Gastroesophageal sphincter (tissue), 4 donors: Measurements from ENCODE around the gene TANC1. TPM values are rescaled to one million over a fixed set of nuclear protein-coding genes. Genes with fewer than 3 reads are reported as not detected.

Source experiments
- ATAC-seq: fragments of 150-250 bp; one replicate; pipeline ENCODE4 v1.9.1; 2016; ENCODE audit warnings: mild to moderate bottlenecking, moderate library complexity
- H3K27ac ChIP-seq, 4 donors: fragments of 200-600 bp; sonication (generic) in 3 of 4; 1 replicate in 3 of 4; 2 replicates in 1 of 4; pipeline ENCODE4 v1.5.1; 2016 to 2019
- H3K27me3 ChIP-seq: fragments of 200-600 bp; sonication (generic); one replicate; pipeline ENCODE4 v1.5.1; 2019
- H3K36me3 ChIP-seq, 2 donors: fragments of 200-600 bp; sonication (generic); one replicate each; pipeline ENCODE4 v1.5.1; 2019; ENCODE audit warnings: control low read depth in 1 of 2
- H3K4me1 ChIP-seq, 3 donors: fragments of 200-600 bp; sonication (generic); 1 replicate in 2 of 3; 2 replicates in 1 of 3; pipeline ENCODE4 v1.5.1; 2016 to 2019; ENCODE audit warnings: control low read depth in 2 of 3
- H3K4me3 ChIP-seq, 2 donors: fragments of 200-600 bp; sonication (generic); one replicate each; pipeline ENCODE4 v1.5.1; 2019; ENCODE audit warnings: mild to moderate bottlenecking in 1 of 2, moderate library complexity in 1 of 2
- H3K9me3 ChIP-seq, 3 donors: fragments of 200-600 bp; sonication (generic); one replicate each; pipeline ENCODE4 v1.5.1; 2017 to 2019; ENCODE audit warnings: control low read depth in 2 of 3
- EP300 ChIP-seq: sonication (generic); formaldehyde crosslinking; IDR thresholded peaks from one replicate; pipeline ENCODE4 v1.6.1; 2017; ENCODE audit warnings: antibody characterized with exemption, mild to moderate bottlenecking
- POLR2A ChIP-seq, 2 donors: fragments of 450-650 bp; IDR thresholded peaks; one replicate each; pipeline ENCODE4 v1.6.1; 2017; ENCODE audit warnings: antibody characterized with exemption in 2 of 2, mild to moderate bottlenecking in 2 of 2, moderate library complexity in 1 of 2
- POLR2AphosphoS5 ChIP-seq: sonication (generic); formaldehyde crosslinking; IDR thresholded peaks from one replicate; pipeline ENCODE4 v1.6.1; 2017; ENCODE audit warnings: antibody characterized with exemption
- whole genome bisulfite sequencing, 2 donors: methylation state at CpG; one replicate each; pipeline ENCODE4 v1.1.5; 2018; ENCODE audit warnings: low coverage in 1 of 2; 5-methylcytosine and 5-hydroxymethylcytosine counted together
- total RNA-seq, 4 donors: library from RNA; depleted of rRNA; stranded (reverse); fragments of >200 nt; gene quantifications; one replicate each; pipeline ENCODE4 v1.1.0, GENCODE V29; 2016
- TF ChIP-seq, protein P1 (sequence below), 4 experiments: fragments of 200-600 bp in 2 of 4; fragments of 450-650 bp in 2 of 4; sonication (generic) in 1 of 4; IDR thresholded peaks; one replicate each; pipeline ENCODE4 v1.5.1; 2017 to 2019; ENCODE audit warnings: antibody characterized with exemption in 4 of 4, mild to moderate bottlenecking in 2 of 4, moderate library complexity in 2 of 4

TANC1 gene
- total RNA-seq, 4 donors from 2014 or later = 37.4 to 66.5 (median 46.0) TPM

- H3K9me3 ChIP-seq = no peaks in the 10 kb centered on the region
- H3K27me3 ChIP-seq = no peaks in the 10 kb centered on the region
- peaks cover 0 to 6% of the 10 kb centered on the region in 2 donors for H3K36me3 ChIP-seq
- no peak overlapping the region for H3K4me3 ChIP-seq
- peaks cover 0 to 64% (median 0%) of the 10 kb centered on the region in 3 donors for H3K4me1 ChIP-seq
- no peak for ATAC-seq
- TF ChIP-seq, protein P1, sequence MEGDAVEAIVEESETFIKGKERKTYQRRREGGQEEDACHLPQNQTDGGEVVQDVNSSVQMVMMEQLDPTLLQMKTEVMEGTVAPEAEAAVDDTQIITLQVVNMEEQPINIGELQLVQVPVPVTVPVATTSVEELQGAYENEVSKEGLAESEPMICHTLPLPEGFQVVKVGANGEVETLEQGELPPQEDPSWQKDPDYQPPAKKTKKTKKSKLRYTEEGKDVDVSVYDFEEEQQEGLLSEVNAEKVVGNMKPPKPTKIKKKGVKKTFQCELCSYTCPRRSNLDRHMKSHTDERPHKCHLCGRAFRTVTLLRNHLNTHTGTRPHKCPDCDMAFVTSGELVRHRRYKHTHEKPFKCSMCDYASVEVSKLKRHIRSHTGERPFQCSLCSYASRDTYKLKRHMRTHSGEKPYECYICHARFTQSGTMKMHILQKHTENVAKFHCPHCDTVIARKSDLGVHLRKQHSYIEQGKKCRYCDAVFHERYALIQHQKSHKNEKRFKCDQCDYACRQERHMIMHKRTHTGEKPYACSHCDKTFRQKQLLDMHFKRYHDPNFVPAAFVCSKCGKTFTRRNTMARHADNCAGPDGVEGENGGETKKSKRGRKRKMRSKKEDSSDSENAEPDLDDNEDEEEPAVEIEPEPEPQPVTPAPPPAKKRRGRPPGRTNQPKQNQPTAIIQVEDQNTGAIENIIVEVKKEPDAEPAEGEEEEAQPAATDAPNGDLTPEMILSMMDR (IDR thresholded peaks at IDR 0.05) = peak in 3 of 4 experiments; percentile 5 to 38 (median 19)
- TF ChIP-seq POLR2A (IDR thresholded peaks at IDR 0.05) (no peak), POLR2AphosphoS5 (no peak), EP300 (no peak)
- WGBS, 2 donors = 88 to 91% methylated on average over 4 of the region's 4 CpGs
- no peak overlapping the region for H3K27ac ChIP-seq
Observed at GRCh38 chr2:158996378-158996993, 28.0 kb downstream of the TANC1 start.

DNA sequence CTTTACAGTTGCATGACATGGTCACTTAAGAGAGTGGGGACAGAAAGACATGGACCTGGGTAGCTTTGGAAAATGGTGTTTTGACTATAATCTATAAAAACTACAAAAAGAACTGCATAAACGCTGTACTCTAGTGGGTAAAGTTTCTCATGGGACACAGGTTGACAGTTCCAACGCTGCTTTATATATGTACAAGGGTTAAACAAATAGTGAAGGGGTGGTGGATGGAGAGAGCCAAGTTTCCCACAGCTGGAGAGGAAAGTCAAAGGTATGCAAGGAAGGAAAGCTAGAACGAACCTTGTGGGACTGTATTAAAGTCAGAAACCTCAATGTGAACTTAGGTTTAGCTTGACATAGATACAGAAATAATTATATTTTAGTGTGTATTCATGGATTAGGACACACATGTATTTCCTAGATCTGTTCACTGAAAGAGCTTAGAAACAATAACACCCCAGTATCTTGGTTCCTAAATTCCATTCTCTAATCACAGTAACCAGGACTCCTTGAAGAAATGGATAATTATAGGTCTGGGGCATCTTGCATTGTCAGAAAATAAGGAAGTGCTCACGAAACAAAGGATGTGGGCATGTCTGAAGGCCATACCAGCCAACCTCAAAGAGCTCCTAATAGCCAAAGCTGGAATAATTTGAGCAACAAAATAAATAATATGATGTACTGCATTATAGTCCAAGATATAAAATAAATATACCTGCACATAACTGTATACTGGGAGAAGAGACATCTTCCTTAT, 28.8 kb downstream of the TANC1 start:
- Histone ChIP-seq H3K36me3 (peaks cover 0 to 10% of the 10 kb centered on the region in 2 donors), H3K4me3 (no peak overlapping the region), H3K27ac (no peak overlapping the region), H3K27me3 (no peaks in the 10 kb centered on the region), H3K4me1 (peaks cover 0 to 72% (median 0%) of the 10 kb centered on the region in 3 donors), H3K9me3 (no peaks in the 10 kb centered on the region)
- WGBS, 2 donors = 61 to 75% methylated on average over 4 of the region's 4 CpGs
- ATAC-seq = no peak
- TF ChIP-seq POLR2A (IDR thresholded peaks at IDR 0.05) (no peak), POLR2AphosphoS5 (no peak), EP300 (no peak)
- TF ChIP-seq, protein P1 (IDR thresholded peaks at IDR 0.05) = no peak

GRCh38 chr2:158998551-158999248, 30.3 kb downstream of the TANC1 start:
- peak overlapping the region in 3 of 4 donors; percentile 2 to 11 (median 7) for H3K27ac ChIP-seq
- WGBS, 2 donors = 66 to 67% methylated on average over 4 to 5 of the region's 6 CpGs

DNA sequence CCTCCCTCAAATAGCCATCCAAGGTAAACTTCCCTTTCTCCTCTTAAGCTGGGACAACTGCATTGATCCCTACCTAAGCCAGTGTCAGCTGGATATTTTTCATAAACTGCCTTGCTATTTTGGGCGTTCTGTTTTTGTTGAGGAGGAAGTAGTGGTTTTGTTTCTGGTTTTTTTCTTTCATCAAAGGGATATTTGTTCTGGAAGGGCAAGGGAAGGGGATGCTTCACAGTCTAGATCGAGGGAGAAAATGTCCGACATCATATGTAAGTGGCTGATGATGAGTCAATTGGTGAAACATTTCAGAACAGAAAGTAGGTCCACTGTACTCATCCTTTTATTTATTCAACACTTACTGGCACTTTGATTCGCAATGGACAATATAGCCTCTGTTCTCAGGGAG, 31.0 kb downstream of the TANC1 start:
- Histone ChIP-seq H3K27me3 (no peaks in the 10 kb centered on the region), H3K27ac (peak overlapping the region in 3 of 4 donors; percentile 2 to 7 (median 7)), H3K36me3 (peaks cover 0 to 12% of the 10 kb centered on the region in 2 donors), H3K4me3 (no peak overlapping the region), H3K9me3 (no peaks in the 10 kb centered on the region), H3K4me1 (peaks cover 0 to 75% (median 0%) of the 10 kb centered on the region in 3 donors)
- no peak for ATAC-seq
- 47 to 55% methylated on average over 3 to 4 of the region's 4 CpGs for WGBS, 2 donors
- TF ChIP-seq EP300 = no peak
- TF ChIP-seq, protein P1 (IDR thresholded peaks at IDR 0.05) = no peak
- no peak for TF ChIP-seq POLR2A (IDR thresholded peaks at IDR 0.05)
- no peak for TF ChIP-seq POLR2AphosphoS5

More at GRCh38 chr2:158998551-158999248, 30.3 kb downstream of the TANC1 start:
- H3K9me3 ChIP-seq = no peaks in the 10 kb centered on the region
- no peaks in the 10 kb centered on the region for H3K27me3 ChIP-seq
- TF ChIP-seq, protein P1 (IDR thresholded peaks at IDR 0.05) = no peak
- no peak for TF ChIP-seq POLR2A (IDR thresholded peaks at IDR 0.05)
- TF ChIP-seq EP300 = no peak
- no peak for TF ChIP-seq POLR2AphosphoS5
- no peak overlapping the region for H3K4me3 ChIP-seq
- ATAC-seq = no peak
- peaks cover 0 to 12% of the 10 kb centered on the region in 2 donors for H3K36me3 ChIP-seq
- peaks cover 0 to 82% (median 0%) of the 10 kb centered on the region in 3 donors for H3K4me1 ChIP-seq
